GM06990 (cell line): ENCODE data around the gene ATP2B2.

Experiments
- DNase-seq: peaks from one replicate; pipeline ENCODE4 v3.0.0-alpha.2; 2011; ENCODE audit not compliant: insufficient read length; ENCODE audit errors: extremely low read depth
- H3K27me3 ChIP-seq: replicated peaks from 2 replicates; pipeline ENCODE4 v1.6.0; 2011; ENCODE audit warnings: low read length; ENCODE audit not compliant: control insufficient read depth, insufficient read depth
- H3K36me3 ChIP-seq: 2 replicates; pipeline ENCODE4 v1.5.1; 2011; ENCODE audit warnings: low read length; ENCODE audit not compliant: control insufficient read depth, insufficient read depth
- H3K4me3 ChIP-seq: replicated peaks from 2 replicates; pipeline ENCODE4 v1.5.1; 2011; ENCODE audit warnings: low read depth, mild to moderate bottlenecking, control low read depth, low read length
- TF ChIP-seq, protein P1 (sequence below): IDR thresholded peaks from 2 replicates; pipeline ENCODE4 v1.5.1; 2011; ENCODE audit warnings: low read length, control low read depth, mild to moderate bottlenecking, inconsistent platforms; ENCODE audit not compliant: insufficient read depth, poor library complexity, severe bottlenecking

Gene ATP2B2

DNA sequence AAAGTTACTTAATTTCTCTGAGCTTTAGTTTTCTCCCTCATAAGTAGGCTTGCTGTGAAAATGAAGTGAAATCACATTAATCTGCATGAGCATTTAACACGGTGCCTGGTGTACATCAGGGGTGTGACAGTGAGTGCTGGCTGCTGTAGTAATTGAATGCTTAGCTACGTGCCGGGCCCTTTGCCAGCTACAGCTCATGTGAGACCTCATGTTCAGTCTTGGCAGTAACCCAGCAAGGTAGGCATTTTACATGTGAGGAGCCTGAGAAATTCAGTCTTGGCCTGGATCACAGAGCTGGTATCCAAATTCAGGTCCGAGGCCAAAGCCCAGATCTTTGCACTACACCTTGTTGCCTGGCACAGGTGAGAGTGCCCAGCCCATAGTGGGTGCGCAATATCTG is 221.7 kb downstream of the ATP2B2 start:
- no peak for DNase-seq
- peaks cover 27% of the 10 kb centered on the region for H3K36me3 ChIP-seq
- TF ChIP-seq, protein P1, sequence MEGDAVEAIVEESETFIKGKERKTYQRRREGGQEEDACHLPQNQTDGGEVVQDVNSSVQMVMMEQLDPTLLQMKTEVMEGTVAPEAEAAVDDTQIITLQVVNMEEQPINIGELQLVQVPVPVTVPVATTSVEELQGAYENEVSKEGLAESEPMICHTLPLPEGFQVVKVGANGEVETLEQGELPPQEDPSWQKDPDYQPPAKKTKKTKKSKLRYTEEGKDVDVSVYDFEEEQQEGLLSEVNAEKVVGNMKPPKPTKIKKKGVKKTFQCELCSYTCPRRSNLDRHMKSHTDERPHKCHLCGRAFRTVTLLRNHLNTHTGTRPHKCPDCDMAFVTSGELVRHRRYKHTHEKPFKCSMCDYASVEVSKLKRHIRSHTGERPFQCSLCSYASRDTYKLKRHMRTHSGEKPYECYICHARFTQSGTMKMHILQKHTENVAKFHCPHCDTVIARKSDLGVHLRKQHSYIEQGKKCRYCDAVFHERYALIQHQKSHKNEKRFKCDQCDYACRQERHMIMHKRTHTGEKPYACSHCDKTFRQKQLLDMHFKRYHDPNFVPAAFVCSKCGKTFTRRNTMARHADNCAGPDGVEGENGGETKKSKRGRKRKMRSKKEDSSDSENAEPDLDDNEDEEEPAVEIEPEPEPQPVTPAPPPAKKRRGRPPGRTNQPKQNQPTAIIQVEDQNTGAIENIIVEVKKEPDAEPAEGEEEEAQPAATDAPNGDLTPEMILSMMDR, result no peak
- no peak overlapping the region for H3K4me3 ChIP-seq
- H3K27me3 ChIP-seq, result no peaks in the 10 kb centered on the region

GRCh38 chr3:10281951-10282350 is 223.4 kb downstream of the ATP2B2 start:
- peaks cover 24% of the 10 kb centered on the region for H3K36me3 ChIP-seq
- no peaks in the 10 kb centered on the region for H3K27me3 ChIP-seq
- no peak for DNase-seq
- TF ChIP-seq, protein P1, result no peak
- no peak overlapping the region for H3K4me3 ChIP-seq

GRCh38 chr3:10280571-10280970 is 224.8 kb downstream of the ATP2B2 start:
- DNase-seq, result no peak
- H3K27me3 ChIP-seq, result no peaks in the 10 kb centered on the region
- H3K4me3 ChIP-seq, result no peak overlapping the region
- TF ChIP-seq, protein P1, result no peak
- peaks cover 30% of the 10 kb centered on the region for H3K36me3 ChIP-seq

DNA sequence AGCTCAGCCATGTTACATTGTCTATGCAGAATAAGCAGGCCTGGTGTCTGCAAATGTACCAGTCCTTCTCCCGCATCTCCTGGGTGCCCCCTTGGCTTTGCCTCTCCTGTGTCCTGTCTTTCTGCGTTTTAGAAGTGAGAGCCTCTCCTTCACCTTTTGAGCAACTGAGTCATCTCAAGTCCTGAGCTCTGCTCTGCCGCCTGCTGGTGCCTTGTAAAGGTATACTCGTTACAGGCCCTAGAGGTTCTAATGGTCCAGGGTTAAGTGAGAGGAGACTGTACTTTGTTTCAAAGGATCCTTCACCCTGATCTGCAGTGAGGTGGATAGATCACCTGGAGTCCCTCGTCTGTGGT is 225.2 kb downstream of the ATP2B2 start:
- no peak for DNase-seq
- no peaks in the 10 kb centered on the region for H3K27me3 ChIP-seq
- TF ChIP-seq, protein P1, result peak; percentile 20
- no peak overlapping the region for H3K4me3 ChIP-seq
- H3K36me3 ChIP-seq, result peaks cover 30% of the 10 kb centered on the region

DNA sequence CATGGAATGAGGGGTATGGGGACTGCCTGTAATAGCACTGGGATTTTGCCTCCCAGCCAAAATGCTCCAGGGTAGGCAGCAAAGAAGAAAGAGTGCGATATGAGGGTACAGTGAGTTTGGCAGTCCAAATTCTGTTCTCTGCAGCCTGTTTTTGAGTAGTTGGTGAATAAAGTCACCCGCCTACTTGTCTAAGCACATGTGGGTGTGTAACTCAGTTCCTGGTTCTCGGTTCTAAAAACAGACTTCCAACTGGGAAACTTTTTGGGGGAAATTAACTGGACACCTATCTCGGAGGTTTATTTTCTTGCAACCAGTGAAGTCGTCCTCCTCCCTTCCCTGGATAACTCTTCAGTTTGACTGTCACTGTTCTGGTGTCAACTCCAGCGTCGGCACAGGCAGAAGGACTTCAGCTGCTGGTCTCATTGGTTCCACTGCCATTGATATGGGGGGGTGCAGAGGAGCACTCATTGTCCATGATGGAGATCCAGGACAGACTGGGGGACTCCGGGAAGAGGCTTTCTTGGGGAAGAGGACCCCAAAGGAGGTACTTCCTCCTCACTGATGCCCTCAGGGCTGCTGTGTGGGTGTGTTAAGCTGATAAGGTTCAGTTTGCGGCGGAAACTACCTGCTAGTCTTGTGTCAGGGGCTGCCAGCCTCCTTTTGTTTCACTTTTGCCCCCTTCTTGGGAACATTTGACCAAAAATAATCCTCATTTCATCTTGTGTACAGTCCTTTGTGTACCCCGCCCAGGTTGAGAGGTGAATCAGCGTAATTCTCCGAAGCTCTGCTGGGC is 225.8 kb downstream of the ATP2B2 start:
- Histone ChIP-seq H3K36me3 (peaks cover 30% of the 10 kb centered on the region), H3K27me3 (no peaks in the 10 kb centered on the region), H3K4me3 (no peak overlapping the region)
- TF ChIP-seq, protein P1, result no peak
- DNase-seq, result no peak
